Measurements from ENCODE around the gene LPP. TPM values are rescaled to one million over a fixed set of nuclear protein-coding genes. Genes with fewer than 3 reads are reported as not detected.

LPP gene
- total RNA-seq, 1 donor from 2014 or later, result 222 TPM

- Histone ChIP-seq H4K20me1 (ENCODE audit: insufficient read depth, low read length) (peaks cover 14% of the 10 kb centered on the region), H3K36me3 (ENCODE audit: insufficient read depth, low read length) (peaks cover 4% of the 10 kb centered on the region), H3K9me3 (ENCODE audit: insufficient read depth, low read depth, low read length) (no peaks in the 10 kb centered on the region), H3K4me2 (ENCODE audit: low read length) (no peak overlapping the region), H3K27ac (ENCODE audit: low read depth, low read length) (no peak overlapping the region), H3K4me1 (ENCODE audit: insufficient read depth, low read length) (peaks cover 3% of the 10 kb centered on the region), H3K4me3 (ENCODE audit: insufficient read depth, low read depth, low read length) (no peak overlapping the region), H2AFZ (ENCODE audit: low read depth, low read length) (no peak overlapping the region), H3K27me3 (ENCODE audit: insufficient read depth, low read length) (no peaks in the 10 kb centered on the region), H3K79me2 (ENCODE audit: insufficient read depth, low read length) (peaks cover 10% of the 10 kb centered on the region), H3K9ac (ENCODE audit: low read length) (no peak overlapping the region)
- Mint-ChIP-seq H3K4me3 (ENCODE audit: unreplicated experiment) (no peak overlapping the region), H3K9me3 (ENCODE audit: unreplicated experiment) (no peaks in the 10 kb centered on the region), H3K27ac (ENCODE audit: unreplicated experiment) (no peak overlapping the region), H3K27me3 (ENCODE audit: low read depth, unreplicated experiment) (no peaks in the 10 kb centered on the region), H3K36me3 (ENCODE audit: low read depth, unreplicated experiment) (peaks cover 7% of the 10 kb centered on the region), H3K4me1 (ENCODE audit: low read depth, unreplicated experiment) (peaks cover 28% of the 10 kb centered on the region)
- DNase-seq (ENCODE audit: low read depth), result no peak
- TF ChIP-seq EZH2 (IDR thresholded peaks at IDR 0.05; ENCODE audit: insufficient read depth, low read length) (no peak), CTCF (IDR thresholded peaks at IDR 0.05; ENCODE audit: insufficient read depth, low read depth, low read length) (no peak)
- FAIRE-seq, result no peak
Observed at GRCh38 chr3:188764609-188765008, 610.7 kb downstream of the LPP start.

- DNase-seq (ENCODE audit: low read depth) (peak; percentile 41), FAIRE-seq (no peak)
- peaks cover 6% of the 10 kb centered on the region for H3K4me1 ChIP-seq (ENCODE audit: insufficient read depth, low read length)
- H3K9me3 Mint-ChIP-seq (ENCODE audit: unreplicated experiment), result no peaks in the 10 kb centered on the region
- H3K36me3 Mint-ChIP-seq (ENCODE audit: low read depth, unreplicated experiment), result no peaks in the 10 kb centered on the region
- H3K27ac Mint-ChIP-seq (ENCODE audit: unreplicated experiment), result no peak overlapping the region
- H3K9me3 ChIP-seq (ENCODE audit: insufficient read depth, low read depth, low read length), result no peaks in the 10 kb centered on the region
- H3K4me2 ChIP-seq (ENCODE audit: low read length), result no peak overlapping the region
- no peaks in the 10 kb centered on the region for H3K27me3 ChIP-seq (ENCODE audit: insufficient read depth, low read length)
- peaks cover 26% of the 10 kb centered on the region for H4K20me1 ChIP-seq (ENCODE audit: insufficient read depth, low read length)
- peaks cover 10% of the 10 kb centered on the region for H3K79me2 ChIP-seq (ENCODE audit: insufficient read depth, low read length)
- H3K9ac ChIP-seq (ENCODE audit: low read length), result no peak overlapping the region
- TF ChIP-seq CTCF (IDR thresholded peaks at IDR 0.05; ENCODE audit: insufficient read depth, low read depth, low read length), result no peak
- TF ChIP-seq EZH2 (IDR thresholded peaks at IDR 0.05; ENCODE audit: insufficient read depth, low read length), result no peak
- H3K27ac ChIP-seq (ENCODE audit: low read depth, low read length), result no peak overlapping the region
- peaks cover 28% of the 10 kb centered on the region for H3K4me1 Mint-ChIP-seq (ENCODE audit: low read depth, unreplicated experiment)
- H3K4me3 Mint-ChIP-seq (ENCODE audit: unreplicated experiment), result no peak overlapping the region
- H3K4me3 ChIP-seq (ENCODE audit: insufficient read depth, low read depth, low read length), result no peak overlapping the region
- H3K27me3 Mint-ChIP-seq (ENCODE audit: low read depth, unreplicated experiment), result no peaks in the 10 kb centered on the region
- no peaks in the 10 kb centered on the region for H3K36me3 ChIP-seq (ENCODE audit: insufficient read depth, low read length)
- no peak overlapping the region for H2AFZ ChIP-seq (ENCODE audit: low read depth, low read length)
Observed at GRCh38 chr3:188769831-188770230, 615.9 kb downstream of the LPP start.

GRCh38 chr3:188772886-188773285 lies 618.9 kb downstream of the LPP start:
- peak overlapping the region; percentile 43 for H3K27ac ChIP-seq (ENCODE audit: low read depth, low read length)
- H3K36me3 ChIP-seq (ENCODE audit: insufficient read depth, low read length), result no peaks in the 10 kb centered on the region
- peaks cover 21% of the 10 kb centered on the region for H3K4me1 ChIP-seq (ENCODE audit: insufficient read depth, low read length)
- H3K27ac Mint-ChIP-seq (ENCODE audit: unreplicated experiment), result peak overlapping the region; percentile 21
- no peak overlapping the region for H2AFZ ChIP-seq (ENCODE audit: low read depth, low read length)
- TF ChIP-seq CTCF (IDR thresholded peaks at IDR 0.05; ENCODE audit: insufficient read depth, low read depth, low read length) (no peak), EZH2 (IDR thresholded peaks at IDR 0.05; ENCODE audit: insufficient read depth, low read length) (no peak)
- no peaks in the 10 kb centered on the region for H3K36me3 Mint-ChIP-seq (ENCODE audit: low read depth, unreplicated experiment)
- H3K4me3 ChIP-seq (ENCODE audit: insufficient read depth, low read depth, low read length), result no peak overlapping the region
- peak overlapping the region; percentile 40 for H3K4me2 ChIP-seq (ENCODE audit: low read length)
- no peaks in the 10 kb centered on the region for H3K9me3 Mint-ChIP-seq (ENCODE audit: unreplicated experiment)
- DNase-seq (ENCODE audit: low read depth) (peak; percentile 93), FAIRE-seq (peak; percentile 92)
- H3K27me3 Mint-ChIP-seq (ENCODE audit: low read depth, unreplicated experiment), result no peaks in the 10 kb centered on the region
- H3K4me1 Mint-ChIP-seq (ENCODE audit: low read depth, unreplicated experiment), result peaks cover 36% of the 10 kb centered on the region
- H4K20me1 ChIP-seq (ENCODE audit: insufficient read depth, low read length), result peaks cover 35% of the 10 kb centered on the region
- no peak overlapping the region for H3K9ac ChIP-seq (ENCODE audit: low read length)
- H3K9me3 ChIP-seq (ENCODE audit: insufficient read depth, low read depth, low read length), result no peaks in the 10 kb centered on the region
- H3K4me3 Mint-ChIP-seq (ENCODE audit: unreplicated experiment), result no peak overlapping the region
- peaks cover 22% of the 10 kb centered on the region for H3K79me2 ChIP-seq (ENCODE audit: insufficient read depth, low read length)
- H3K27me3 ChIP-seq (ENCODE audit: insufficient read depth, low read length), result no peaks in the 10 kb centered on the region
